PC-3 (cell line): ENCODE results near the gene VPS8. TPM values are rescaled to one million over a fixed set of nuclear protein-coding genes. Genes with fewer than 3 reads are reported as not detected.

Source experiments
- ATAC-seq: fragments of 200-7000 bp; cut with Tn5 transposase; 2 replicates; pipeline ENCODE4 v1.9.1; 2020; ENCODE audit warnings: mild to moderate bottlenecking, moderate library complexity
- BruUV-seq: library from RNA; stranded (reverse); fragments of 400-500 nt; replicated peaks from 2 replicates; lab custom pipeline; 2021; lab: Mats Ljungman, UMichigan
- CTCF ChIA-PET: fragments of 300-600 bp; sonication (Branson Sonifier 250); formaldehyde crosslinking; loops from one replicate; lab custom pipeline; 2022; ENCODE audit warnings: antibody characterized with exemption; lab: Charles Lee
- POLR2A ChIA-PET: fragments of 300-600 bp; sonication (Branson Sonifier 250); formaldehyde crosslinking; loops from one replicate; lab custom pipeline; 2022; ENCODE audit warnings: antibody characterized with exemption; ENCODE audit not compliant: unreplicated experiment; lab: Charles Lee
- DNase-seq: peaks from one replicate; pipeline ENCODE4 v3.0.0-alpha.2; 2015
- H2AFZ ChIP-seq: fragments of 300-600 bp; sonication (generic); 2 replicates; pipeline ENCODE4 v1.6.0; 2016; ENCODE audit warnings: antibody characterized with exemption, low read length
- H3F3A ChIP-seq: fragments of 300-600 bp; sonication (generic); one replicate; pipeline ENCODE4 v1.6.0; 2017; ENCODE audit warnings: antibody characterized with exemption, low read length, control low read depth, mild to moderate bottlenecking; ENCODE audit not compliant: unreplicated experiment
- H3K27ac ChIP-seq: fragments of 300-600 bp; sonication (generic); 2 replicates; pipeline ENCODE4 v1.5.1; 2016; ENCODE audit warnings: mild to moderate bottlenecking, low read length
- H3K27me3 ChIP-seq: fragments of 300-600 bp; sonication (generic); 2 replicates; pipeline ENCODE4 v1.6.1; 2016; ENCODE audit warnings: low read length, mixed read lengths
- H3K36me3 ChIP-seq: fragments of 300-600 bp; sonication (generic); 2 replicates; pipeline ENCODE4 v1.6.1; 2016; ENCODE audit warnings: low read depth, mixed run types, low read length, mixed read lengths
- H3K4me1 ChIP-seq: fragments of 300-600 bp; sonication (generic); 2 replicates; pipeline ENCODE4 v1.5.1; 2016; ENCODE audit warnings: low read length; ENCODE audit not compliant: insufficient read depth
- H3K4me2 ChIP-seq: fragments of 300-600 bp; sonication (generic); 2 replicates; pipeline ENCODE4 v1.6.0; 2016; ENCODE audit warnings: low read length
- H3K4me3 ChIP-seq: fragments of 300-600 bp; sonication (generic); 2 replicates; pipeline ENCODE4 v1.5.1; 2016; ENCODE audit warnings: mild to moderate bottlenecking, low read length, mixed read lengths
- H3K79me2 ChIP-seq: fragments of 300-600 bp; sonication (generic); 2 replicates; pipeline ENCODE4 v1.6.1; 2017; ENCODE audit warnings: low read length, mixed read lengths
- H3K9ac ChIP-seq: fragments of 300-600 bp; sonication (generic); 2 replicates; pipeline ENCODE4 v1.6.0; 2016; ENCODE audit warnings: mild to moderate bottlenecking, low read length
- H3K9me2 ChIP-seq: fragments of 300-600 bp; sonication (generic); replicated peaks from 2 replicates; pipeline ENCODE4 v1.6.1; 2016; ENCODE audit warnings: mixed run types, low read length, mixed read lengths
- H3K9me3 ChIP-seq: fragments of 300-600 bp; sonication (generic); 2 replicates; pipeline ENCODE4 v1.6.1; 2016; ENCODE audit warnings: low read length, mixed read lengths
- H4K20me1 ChIP-seq: fragments of 300-600 bp; sonication (generic); 2 replicates; pipeline ENCODE4 v1.6.1; 2016; ENCODE audit warnings: low read length, mixed read lengths
- CTCF ChIP-seq: fragments of 300-600 bp; sonication (generic); conservative IDR thresholded peaks from 2 replicates; pipeline ENCODE4 v1.5.1; 2017; ENCODE audit warnings: antibody characterized with exemption, low read depth, mild to moderate bottlenecking, low read length
- EZH2 ChIP-seq: fragments of 300-600 bp; sonication (generic); IDR thresholded peaks from one replicate; pipeline ENCODE4 v1.6.1; 2017; ENCODE audit warnings: antibody characterized with exemption, mild to moderate bottlenecking, low read length; ENCODE audit not compliant: unreplicated experiment
- EZH2phosphoT487 ChIP-seq: fragments of 300-600 bp; sonication (generic); IDR thresholded peaks from 2 replicates; pipeline ENCODE4 v1.6.1; 2018; ENCODE audit warnings: mild to moderate bottlenecking, antibody characterized with exemption, low read length, borderline replicate concordance
- intact Hi-C: fragments of 100-400 bp; cut with micrococcal nuclease; formaldehyde crosslinking; loops from 2 replicates; pipeline ENCODE4 v1.9.0; 2023
- total RNA-seq: library from RNA; depleted of rRNA; stranded (reverse); fragments of >200 nt; gene quantifications from 2 replicates; pipeline ENCODE4 v1.2.3, GENCODE V29; 2014

The VPS8 gene
- total RNA-seq, 1 experiment from 2014 or later = 38.0 TPM

GRCh38 chr3:184864000-184864399 is 52.0 kb downstream of the VPS8 start:
- Histone ChIP-seq H2AFZ (no peak overlapping the region), H3K36me3 (peaks cover 23% of the 10 kb centered on the region; the same call in 1 of the 2 replicates), H3K27me3 (no peaks in the 10 kb centered on the region), H3F3A (no peaks in the 10 kb centered on the region), H3K4me2 (no peak overlapping the region), H3K4me1 (no peaks in the 10 kb centered on the region), H3K79me2 (no peaks in the 10 kb centered on the region), H3K27ac (no peak overlapping the region), H3K9ac (no peak overlapping the region), H4K20me1 (no peaks in the 10 kb centered on the region), H3K9me3 (no peaks in the 10 kb centered on the region), H3K4me3 (no peak overlapping the region), H3K9me2 (no peaks in the 10 kb centered on the region)
- intact Hi-C loops = no loop called here
- ATAC-seq = no peak
- POLR2A ChIA-PET = no interaction called here
- TF ChIP-seq CTCF = no peak
- no peak for TF ChIP-seq EZH2phosphoT487
- TF ChIP-seq EZH2 = no peak
- BruUV-seq = no TSS peak
- no peak for DNase-seq
- CTCF ChIA-PET = no interaction called here

- Histone ChIP-seq H3K79me2 (no peaks in the 10 kb centered on the region), H3K4me2 (no peak overlapping the region), H3K9me2 (no peaks in the 10 kb centered on the region), H3K9ac (no peak overlapping the region), H3K27ac (no peak overlapping the region), H3K4me1 (no peaks in the 10 kb centered on the region), H3K4me3 (no peak overlapping the region), H3K9me3 (no peaks in the 10 kb centered on the region), H3F3A (no peaks in the 10 kb centered on the region), H4K20me1 (no peaks in the 10 kb centered on the region), H2AFZ (no peak overlapping the region), H3K36me3 (peaks cover 10% of the 10 kb centered on the region; the same call in 1 of the 2 replicates), H3K27me3 (no peaks in the 10 kb centered on the region)
- ChIA-PET CTCF (interaction anchor here (0.5 kb wide), 1 partner anchor 88 kb away, joined by 4 read pairs; no protein-coding TSS in a partner anchor), POLR2A (no interaction called here)
- DNase-seq (no peak), ATAC-seq (no peak)
- intact Hi-C loops = no loop called here
- no TSS peak for BruUV-seq
- TF ChIP-seq EZH2phosphoT487 (no peak), CTCF (no peak), EZH2 (no peak)
These were observed 56.5 kb downstream of the VPS8 start for GRCh38 chr3:184868477-184868876.

- Histone ChIP-seq H3K27ac (no peak overlapping the region), H3K79me2 (no peaks in the 10 kb centered on the region), H4K20me1 (no peaks in the 10 kb centered on the region), H3K27me3 (no peaks in the 10 kb centered on the region), H3K9me2 (no peaks in the 10 kb centered on the region), H3K4me3 (no peak overlapping the region), H3K4me2 (no peak overlapping the region), H3K9ac (no peak overlapping the region), H3K4me1 (no peaks in the 10 kb centered on the region), H3K9me3 (no peaks in the 10 kb centered on the region), H3K36me3 (peaks cover 11% of the 10 kb centered on the region; the same call in 1 of the 2 replicates), H2AFZ (no peak overlapping the region), H3F3A (no peaks in the 10 kb centered on the region)
- ChIA-PET POLR2A (no interaction called here), CTCF (no interaction called here)
- intact Hi-C loops = no loop called here
- ATAC-seq = no peak
- no TSS peak for BruUV-seq
- no peak for DNase-seq
- TF ChIP-seq CTCF (no peak), EZH2phosphoT487 (no peak), EZH2 (no peak)
These were observed 60.2 kb downstream of the VPS8 start for GRCh38 chr3:184872200-184872599.
